NCI-H446 treated with DMSO at 0.1 percent for 48 hours (cell line): ENCODE data around the gene RNF217.
"Not testable (repeated sequence)": the region's sequence is repeated elsewhere in the genome, so short reads cannot be mapped to it uniquely, and the experiment has no call there.

ENCODE experiments used
- DNase-seq: peaks from one replicate; lab custom pipeline; 2025; lab: John Stamatoyannopoulos, UW

RNF217 gene

GRCh38 chr6:125057392-125058246 lies 95.4 kb downstream of the RNF217 start:
- no peak for DNase-seq

GRCh38 chr6:125058546-125058945 lies 96.3 kb downstream of the RNF217 start:
- DNase-seq: no peak

GRCh38 chr6:125063307-125063706 lies 101.1 kb downstream of the RNF217 start:
- DNase-seq: no peak

GRCh38 chr6:125066140-125066539 lies 103.9 kb downstream of the RNF217 start:
- DNase-seq: no peak

- DNase-seq: no peak
These were observed 104.7 kb downstream of the RNF217 start for GRCh38 chr6:125066964-125067363.

GRCh38 chr6:125067552-125067951 lies 105.3 kb downstream of the RNF217 start:
- DNase-seq: no peak

- DNase-seq: no peak
These were observed 110.8 kb downstream of the RNF217 start for GRCh38 chr6:125073071-125073470.

- no peak for DNase-seq
These were observed 111.9 kb downstream of the RNF217 start for GRCh38 chr6:125074120-125074519.

GRCh38 chr6:125075073-125075472 lies 112.8 kb downstream of the RNF217 start:
- not testable (repeated sequence) for DNase-seq

GRCh38 chr6:125075741-125076481 lies 113.7 kb downstream of the RNF217 start:
- no peak for DNase-seq

- DNase-seq: no peak
These were observed 114.2 kb downstream of the RNF217 start for GRCh38 chr6:125076482-125076742.

- no peak for DNase-seq
These were observed 115.2 kb downstream of the RNF217 start for GRCh38 chr6:125077453-125077852.

- DNase-seq: no peak
These were observed 116.5 kb downstream of the RNF217 start for GRCh38 chr6:125078602-125079321.

GRCh38 chr6:125082908-125083683 lies 120.9 kb downstream of the RNF217 start:
- DNase-seq: no peak

- DNase-seq: no peak
These were observed 121.4 kb downstream of the RNF217 start for GRCh38 chr6:125083684-125083990.

GRCh38 chr6:125086716-125087115 lies 124.5 kb downstream of the RNF217 start:
- DNase-seq: no peak

GRCh38 chr6:125088963-125089362 lies 126.7 kb downstream of the RNF217 start:
- DNase-seq: peak; percentile 16

- peak; percentile 58 for DNase-seq
These were observed 132.3 kb downstream of the RNF217 start for GRCh38 chr6:125094563-125094962.

GRCh38 chr6:125095580-125096301 lies 133.5 kb downstream of the RNF217 start:
- peak; percentile 20 for DNase-seq

GRCh38 chr6:125097186-125097585 lies 134.9 kb downstream of the RNF217 start:
- no peak for DNase-seq

- DNase-seq: no peak
These were observed 136.0 kb downstream of the RNF217 start for GRCh38 chr6:125098253-125098652.
